ENCODE results near the gene RAF1. TPM values are rescaled to one million over a fixed set of nuclear protein-coding genes. Genes with fewer than 3 reads are reported as not detected.
"Not testable (repeated sequence)": the region's sequence is repeated elsewhere in the genome, so short reads cannot be mapped to it uniquely, and the experiment has no call there.

RAF1 gene
- total RNA-seq, 2 donors from 2014 or later, result 101 to 126 TPM

- Histone ChIP-seq H3K9me3 (no peaks in the 10 kb centered on the region), H3K36me3 (no peaks in the 10 kb centered on the region), H3K4me1 (replicated peaks) (peaks cover 4% of the 10 kb centered on the region), H3K27ac (peak overlapping the region; percentile 98 to 99), H3K27me3 (replicated peaks; ENCODE audit: insufficient read depth) (no peaks in the 10 kb centered on the region), H3K4me3 (peak overlapping the region; percentile 78 to 98)
- TF ChIP-seq CTCF (IDR thresholded peaks at IDR 0.05) (no peak), POLR2AphosphoS5 (IDR thresholded peaks at IDR 0.05) (no peak), POLR2A (IDR thresholded peaks at IDR 0.05) (no peak)
- WGBS, result under 1% methylated on average over 10 of the region's 45 CpGs
- intact Hi-C loops (cut with DNase I), result loop anchor here (5.0 to 10.0 kb wide), 2 partner anchors 51 to 106 kb away; partner anchors contain the start of gene MKRN2
- DNase-seq (ENCODE audit: low spot score), result peak; percentile 52
Observed at GRCh38 chr3:12663401-12663935, 449 bp downstream of the RAF1 start.

DNA sequence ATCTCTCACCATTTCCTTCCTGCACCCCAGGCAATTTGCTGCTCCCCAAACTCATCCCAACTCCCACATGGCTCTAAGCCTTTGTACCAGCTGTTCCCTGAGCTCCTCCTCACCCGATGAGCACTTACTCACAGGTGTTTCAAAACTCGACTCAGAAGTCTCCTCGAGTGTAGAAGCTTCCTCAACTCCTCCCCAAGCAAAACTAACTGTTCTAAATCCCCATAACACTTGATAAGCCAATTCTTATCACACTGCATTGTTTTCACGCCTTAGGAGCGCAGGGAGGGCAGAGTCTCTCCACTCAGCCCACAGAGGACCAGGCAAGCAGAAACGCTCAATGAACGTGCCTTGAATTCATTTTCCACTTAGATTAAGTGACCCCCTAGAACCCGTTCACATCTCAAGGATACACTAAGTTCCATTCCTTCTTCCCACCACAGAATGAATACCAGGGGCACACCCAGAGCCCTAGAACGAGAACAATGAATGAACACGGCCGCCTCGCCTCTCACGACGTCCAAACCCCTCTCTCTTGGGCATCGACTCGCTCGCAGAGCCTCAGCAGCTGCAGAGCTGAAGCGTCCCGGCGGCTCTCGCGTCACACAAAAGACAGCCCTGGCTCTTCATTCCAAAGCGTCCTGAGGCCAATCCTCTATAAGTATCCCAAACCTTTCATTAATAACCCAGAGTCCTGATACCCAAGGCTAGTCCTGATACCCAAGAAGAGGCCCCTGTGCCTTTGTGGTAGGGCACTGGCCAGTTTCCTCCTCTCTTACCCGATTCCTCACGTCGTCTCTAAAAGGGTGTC lies 1.1 kb downstream of the RAF1 start:
- Histone ChIP-seq H3K9me3 (no peaks in the 10 kb centered on the region), H3K27me3 (replicated peaks; ENCODE audit: insufficient read depth) (no peaks in the 10 kb centered on the region), H3K27ac (peak overlapping the region; percentile 98 to 99), H3K4me3 (peak overlapping the region; percentile 78 to 98), H3K4me1 (replicated peaks) (peaks cover 10% of the 10 kb centered on the region), H3K36me3 (no peaks in the 10 kb centered on the region)
- WGBS, result 1% methylated on average over 26 of the region's 26 CpGs
- intact Hi-C loops (cut with DNase I), result loop anchor here (5.0 to 10.0 kb wide), 2 partner anchors 52 to 105 kb away; partner anchors contain the start of gene MKRN2
- TF ChIP-seq CTCF (IDR thresholded peaks at IDR 0.05), result no peak
- peak; percentile 14 for TF ChIP-seq POLR2AphosphoS5 (IDR thresholded peaks at IDR 0.05)
- peak; percentile 30 for DNase-seq (ENCODE audit: low spot score)

DNA sequence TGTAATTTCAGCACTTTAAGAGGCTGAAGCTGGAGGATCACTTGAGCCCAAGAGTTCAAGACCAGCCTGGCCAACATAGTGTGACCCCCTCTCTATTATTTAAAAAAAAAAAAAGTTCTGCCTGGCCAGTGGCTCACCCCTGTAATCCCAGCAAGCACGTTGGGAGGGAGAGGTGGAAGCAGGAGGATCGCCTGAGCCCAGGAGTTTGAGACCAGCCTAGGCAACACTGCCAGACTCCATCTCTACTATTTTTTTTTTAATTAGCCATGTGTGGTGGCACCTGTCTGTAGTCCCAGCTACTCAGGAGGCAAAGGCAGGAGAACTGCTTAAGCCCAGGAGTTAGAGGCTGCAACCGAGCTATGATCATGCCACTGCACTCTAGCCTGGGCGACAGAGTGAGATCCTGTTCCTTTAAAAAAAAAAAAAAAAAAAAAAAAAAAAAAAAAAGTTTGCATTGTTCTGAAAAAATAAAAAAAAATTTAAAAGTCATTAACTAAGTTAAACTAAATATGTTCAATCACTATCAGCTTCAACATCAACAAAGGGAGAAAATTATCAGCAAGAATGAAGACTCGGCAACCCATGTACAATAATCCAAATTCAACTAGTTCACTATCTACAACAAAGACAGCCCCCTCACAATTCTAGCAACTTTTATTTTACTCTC lies 1.9 kb downstream of the RAF1 start:
- Histone ChIP-seq H3K36me3 (no peaks in the 10 kb centered on the region), H3K27me3 (replicated peaks; ENCODE audit: insufficient read depth) (no peaks in the 10 kb centered on the region), H3K27ac (peak overlapping the region; percentile 98 to 99), H3K4me1 (replicated peaks) (peaks cover 11% of the 10 kb centered on the region), H3K4me3 (peak overlapping the region; percentile 78 to 98), H3K9me3 (no peaks in the 10 kb centered on the region)
- intact Hi-C loops (cut with DNase I), result loop anchor here (5.0 to 10.0 kb wide), 2 partner anchors 53 to 105 kb away; partner anchors contain the start of gene MKRN2
- no peak for DNase-seq (ENCODE audit: low spot score)
- TF ChIP-seq CTCF (IDR thresholded peaks at IDR 0.05) (no peak), POLR2A (IDR thresholded peaks at IDR 0.05) (no peak), POLR2AphosphoS5 (IDR thresholded peaks at IDR 0.05) (no peak)
- WGBS, result 20% methylated on average over 5 of the region's 5 CpGs

DNA sequence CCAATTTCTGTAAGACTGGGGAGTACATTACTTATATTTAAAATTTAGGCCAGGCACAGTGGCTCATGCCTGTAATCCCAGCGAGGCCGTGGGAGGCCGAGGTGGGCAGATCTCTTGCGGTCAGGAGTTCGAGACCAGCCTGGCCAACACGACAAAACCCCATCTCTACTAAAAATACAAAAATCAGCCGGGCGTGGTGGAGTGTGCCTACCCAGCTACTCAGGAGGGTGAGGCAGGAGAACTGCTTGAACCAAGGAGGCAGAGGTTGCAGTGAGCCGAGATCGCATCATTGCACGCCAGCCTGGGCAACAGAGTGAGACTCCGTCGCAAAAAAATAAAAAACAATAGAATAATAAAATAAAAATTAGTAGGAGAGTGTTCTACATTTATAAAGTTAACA lies 2.5 kb downstream of the RAF1 start:
- intact Hi-C loops (cut with DNase I), result loop anchor here (5.0 to 10.0 kb wide), 2 partner anchors 53 to 104 kb away; partner anchors contain the start of gene MKRN2
- not testable (repeated sequence) for H3K4me3 ChIP-seq; DNase-seq (ENCODE audit: low spot score); H3K9me3 ChIP-seq; H3K36me3 ChIP-seq; H3K27me3 ChIP-seq (replicated peaks; ENCODE audit: insufficient read depth)
- H3K4me1 ChIP-seq (replicated peaks), result peaks cover 11% of the 10 kb centered on the region
- WGBS, result 85% methylated on average over 13 of the region's 13 CpGs
- peak overlapping the region in 1 of 2 donors; percentile 50 for H3K27ac ChIP-seq

- Histone ChIP-seq H3K27me3 (replicated peaks; ENCODE audit: insufficient read depth) (no peaks in the 10 kb centered on the region), H3K36me3 (no peaks in the 10 kb centered on the region), H3K4me1 (replicated peaks) (peaks cover 11% of the 10 kb centered on the region), H3K4me3 (no peak overlapping the region), H3K27ac (peak overlapping the region; percentile 19 to 50), H3K9me3 (no peaks in the 10 kb centered on the region)
- WGBS, result 60% methylated on average over 2 of the region's 2 CpGs
- intact Hi-C loops (cut with DNase I), result loop anchor here (5.0 to 10.0 kb wide), 2 partner anchors 55 to 103 kb away; partner anchors contain the start of gene MKRN2
- DNase-seq (ENCODE audit: low spot score), result no peak
- no peak for TF ChIP-seq CTCF (IDR thresholded peaks at IDR 0.05)
Observed at GRCh38 chr3:12660196-12660595, 3.7 kb downstream of the RAF1 start.

All from prostate gland (tissue), 2 donors.